HPDE6-E6E7 (cell line): ENCODE measurements around the gene NUP155.
"Not testable (repeated sequence)": the region's sequence is repeated elsewhere in the genome, so short reads cannot be mapped to it uniquely, and the experiment has no call there.

Experiments
- DNase-seq: peaks from one replicate; pipeline ENCODE4 v3.0.0; 2011; ENCODE audit warnings: missing footprints; ENCODE audit errors: extremely low spot score

The NUP155 gene

GRCh38 chr5:37283214-37283820 is 87.6 kb downstream of the NUP155 start:
- no peak for DNase-seq

- no peak for DNase-seq
Observed at GRCh38 chr5:37275511-37275910, 95.4 kb downstream of the NUP155 start.

- DNase-seq: peak; percentile 36
Observed at GRCh38 chr5:37272511-37272910, 98.4 kb downstream of the NUP155 start.

- not testable (repeated sequence) for DNase-seq
Observed at GRCh38 chr5:37268100-37268499, 102.8 kb downstream of the NUP155 start.

GRCh38 chr5:37255774-37256358 is 115.0 kb downstream of the NUP155 start:
- no peak for DNase-seq

GRCh38 chr5:37254581-37254980 is 116.3 kb downstream of the NUP155 start:
- no peak for DNase-seq

GRCh38 chr5:37251665-37252064 is 119.2 kb downstream of the NUP155 start:
- no peak for DNase-seq

GRCh38 chr5:37249815-37250164 is 121.1 kb downstream of the NUP155 start:
- DNase-seq: no peak

- DNase-seq: peak; percentile 40
Observed at GRCh38 chr5:37248970-37249814, 121.7 kb downstream of the NUP155 start, which contains the start of gene CPLANE1. CPLANE1 (minus strand) TSS chr5:37249376; CDS start chr5:37247698, 1,678 bp downstream.

- DNase-seq: no peak
Observed at GRCh38 chr5:37248421-37248969, 122.4 kb downstream of the NUP155 start.

GRCh38 chr5:37247496-37247895 is 123.4 kb downstream of the NUP155 start:
- no peak for DNase-seq

GRCh38 chr5:37247036-37247435 is 123.9 kb downstream of the NUP155 start:
- DNase-seq: no peak
